ENCODE results near the gene PCAT7.

DNA sequence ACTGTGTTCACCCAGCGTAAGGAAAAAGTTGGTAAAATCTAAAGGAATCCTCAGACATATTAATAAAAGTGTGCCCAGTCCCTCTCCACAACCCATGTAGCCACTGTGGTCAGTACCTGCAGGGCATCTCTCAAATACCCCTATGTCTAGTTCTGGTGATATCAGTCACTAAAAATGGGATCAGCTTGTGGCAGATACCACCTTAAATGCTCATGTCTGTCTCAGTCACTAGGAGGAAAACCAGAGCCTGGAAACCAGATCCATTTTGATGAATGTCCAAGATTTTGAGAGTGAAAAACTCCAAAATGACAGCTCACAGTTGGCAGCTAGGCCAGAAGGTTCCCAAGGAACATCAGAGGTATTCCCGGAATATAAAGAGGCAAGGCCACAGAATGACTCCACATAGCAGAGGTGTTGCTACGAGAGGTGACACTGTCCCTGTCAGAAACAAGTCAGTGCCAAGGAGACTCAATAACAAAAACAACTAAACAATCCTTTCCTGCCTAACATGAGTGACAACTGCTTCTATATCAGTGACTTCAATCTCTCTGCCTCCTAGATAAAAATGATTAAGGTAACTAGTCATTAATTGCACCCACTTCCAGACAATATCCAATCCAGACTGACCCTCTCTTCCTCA lies 13.5 kb downstream of the PCAT7 start:
- TF ChIP-seq MTA3 (IDR thresholded peaks at IDR 0.05; ENCODE audit: borderline replicate concordance, low read length), result no peak
- TF ChIP-seq, protein P1, sequence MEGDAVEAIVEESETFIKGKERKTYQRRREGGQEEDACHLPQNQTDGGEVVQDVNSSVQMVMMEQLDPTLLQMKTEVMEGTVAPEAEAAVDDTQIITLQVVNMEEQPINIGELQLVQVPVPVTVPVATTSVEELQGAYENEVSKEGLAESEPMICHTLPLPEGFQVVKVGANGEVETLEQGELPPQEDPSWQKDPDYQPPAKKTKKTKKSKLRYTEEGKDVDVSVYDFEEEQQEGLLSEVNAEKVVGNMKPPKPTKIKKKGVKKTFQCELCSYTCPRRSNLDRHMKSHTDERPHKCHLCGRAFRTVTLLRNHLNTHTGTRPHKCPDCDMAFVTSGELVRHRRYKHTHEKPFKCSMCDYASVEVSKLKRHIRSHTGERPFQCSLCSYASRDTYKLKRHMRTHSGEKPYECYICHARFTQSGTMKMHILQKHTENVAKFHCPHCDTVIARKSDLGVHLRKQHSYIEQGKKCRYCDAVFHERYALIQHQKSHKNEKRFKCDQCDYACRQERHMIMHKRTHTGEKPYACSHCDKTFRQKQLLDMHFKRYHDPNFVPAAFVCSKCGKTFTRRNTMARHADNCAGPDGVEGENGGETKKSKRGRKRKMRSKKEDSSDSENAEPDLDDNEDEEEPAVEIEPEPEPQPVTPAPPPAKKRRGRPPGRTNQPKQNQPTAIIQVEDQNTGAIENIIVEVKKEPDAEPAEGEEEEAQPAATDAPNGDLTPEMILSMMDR (IDR thresholded peaks at IDR 0.05 in 2 of 3, conservative IDR thresholded peaks at IDR 0.05 in 1 of 3; ENCODE audit: control insufficient read depth in 2 of 3, extremely low read depth in 1 of 3, insufficient read depth in 1 of 3, low read depth in 3 of 3, low read length in 3 of 3), result no peak

All from GM12878 (cell line).